ENCODE results near the gene BCL2L13. TPM values are rescaled to one million over a fixed set of nuclear protein-coding genes. Genes with fewer than 3 reads are reported as not detected.
"Not testable (repeated sequence)": the region's sequence is repeated elsewhere in the genome, so short reads cannot be mapped to it uniquely, and the experiment has no call there.

The BCL2L13 gene
- total RNA-seq, 2 donors from 2014 or later: 49.8 to 54.6 TPM

DNA sequence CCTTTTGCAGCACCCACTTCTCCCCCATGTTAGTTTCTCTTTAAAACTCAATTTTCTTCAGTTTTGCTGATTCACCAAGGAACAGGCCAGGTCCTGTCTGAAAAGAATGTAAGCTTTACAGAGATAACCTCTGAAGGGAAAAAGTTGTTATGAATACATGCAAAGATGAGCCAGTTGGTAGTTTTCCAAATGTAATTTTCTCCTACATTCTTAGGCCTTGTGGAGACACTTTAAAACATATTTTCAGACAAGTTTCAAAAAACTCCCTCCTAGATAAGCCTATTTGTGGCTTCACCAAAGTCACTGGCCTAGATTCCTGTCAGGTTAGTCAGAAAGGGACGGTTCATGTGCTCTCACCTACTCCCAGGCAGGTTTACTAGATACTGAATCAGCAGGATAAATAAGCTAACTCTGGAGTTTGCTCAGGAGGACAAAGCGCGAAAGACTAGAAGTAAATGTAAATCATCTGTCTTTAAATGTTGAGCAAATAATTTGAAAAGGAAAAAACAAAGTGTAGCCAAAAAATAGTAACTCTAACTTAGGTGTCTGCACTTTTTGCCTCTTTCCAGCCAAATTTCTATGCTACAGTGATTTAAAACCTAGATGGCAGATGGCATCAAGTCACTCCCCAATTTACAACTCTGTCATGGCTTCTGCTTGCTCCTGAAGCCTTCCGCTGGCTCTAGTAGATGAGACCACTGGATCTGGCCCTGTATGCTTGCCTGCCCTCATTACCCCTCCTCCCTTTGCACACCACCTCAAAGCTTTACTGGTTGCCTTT, 5.2 kb upstream of the BCL2L13 start:
- no peak for DNase-seq
- intact Hi-C loops (cut with DNase I, micrococcal nuclease): no loop called here
- ATAC-seq: peak; percentile 18

DNA sequence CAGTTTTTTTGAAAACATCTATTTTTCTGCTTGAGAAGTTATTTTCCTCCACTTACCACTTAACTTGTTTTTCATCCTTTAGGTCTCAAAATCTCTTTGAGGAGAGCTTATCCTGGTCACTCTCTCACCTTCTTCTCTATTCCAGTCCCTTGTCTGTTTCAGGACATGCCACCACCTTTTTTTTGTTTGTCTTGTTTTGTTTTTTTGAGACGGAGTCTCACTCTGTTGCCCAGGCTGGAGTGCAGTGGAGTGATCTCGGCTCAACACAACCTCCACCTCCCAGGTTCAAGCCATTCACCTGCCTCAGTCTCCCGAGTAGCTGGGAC, 4.6 kb upstream of the BCL2L13 start:
- intact Hi-C loops (cut with DNase I, micrococcal nuclease): no loop called here
- ATAC-seq (no peak), DNase-seq (no peak)

DNA sequence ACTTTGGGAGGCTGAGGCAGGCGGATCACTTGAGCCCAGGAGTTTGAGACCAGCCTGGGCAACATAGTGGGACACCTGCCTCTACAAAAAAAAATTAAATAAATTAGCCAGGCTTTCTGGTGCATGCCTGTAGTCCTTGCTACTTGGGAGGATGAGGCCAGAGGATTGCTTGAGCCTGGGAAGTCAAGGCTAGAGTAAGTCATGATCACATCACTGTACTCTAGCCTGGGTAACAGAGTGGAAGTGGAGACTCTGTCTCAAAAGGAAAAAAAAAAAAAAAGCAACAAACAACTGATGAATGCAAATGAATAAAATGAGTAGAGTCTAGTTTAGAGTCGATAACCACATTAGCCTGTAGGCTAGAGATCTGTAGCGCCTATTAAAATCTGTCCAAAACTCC, 3.9 kb upstream of the BCL2L13 start:
- intact Hi-C loops (cut with DNase I, micrococcal nuclease): no loop called here
- ATAC-seq: no peak

DNA sequence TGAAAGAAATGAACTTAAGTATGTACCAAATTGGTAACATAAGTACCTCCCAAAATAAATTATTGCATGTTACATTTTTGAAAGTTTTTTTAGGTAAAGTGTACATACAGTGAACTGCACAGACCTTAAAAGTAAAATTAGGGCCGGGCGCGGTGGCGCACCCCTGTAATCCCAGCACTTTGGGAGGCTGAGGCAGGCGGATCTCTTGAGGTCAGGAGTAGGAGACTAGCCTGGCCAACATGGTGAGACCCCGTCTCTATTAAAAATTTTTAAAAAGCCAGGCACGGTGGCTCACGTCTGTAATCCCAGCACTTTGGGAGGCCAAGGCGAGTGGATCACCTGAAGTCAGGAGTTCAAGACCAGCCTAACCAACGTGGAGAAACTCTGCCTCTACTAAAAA, 1.7 kb upstream of the BCL2L13 start:
- intact Hi-C loops (cut with DNase I, micrococcal nuclease); ATAC-seq; DNase-seq: not testable (repeated sequence)

More for the DNA sequence above, 3.9 kb upstream of the BCL2L13 start:
- DNase-seq: no peak

DNA sequence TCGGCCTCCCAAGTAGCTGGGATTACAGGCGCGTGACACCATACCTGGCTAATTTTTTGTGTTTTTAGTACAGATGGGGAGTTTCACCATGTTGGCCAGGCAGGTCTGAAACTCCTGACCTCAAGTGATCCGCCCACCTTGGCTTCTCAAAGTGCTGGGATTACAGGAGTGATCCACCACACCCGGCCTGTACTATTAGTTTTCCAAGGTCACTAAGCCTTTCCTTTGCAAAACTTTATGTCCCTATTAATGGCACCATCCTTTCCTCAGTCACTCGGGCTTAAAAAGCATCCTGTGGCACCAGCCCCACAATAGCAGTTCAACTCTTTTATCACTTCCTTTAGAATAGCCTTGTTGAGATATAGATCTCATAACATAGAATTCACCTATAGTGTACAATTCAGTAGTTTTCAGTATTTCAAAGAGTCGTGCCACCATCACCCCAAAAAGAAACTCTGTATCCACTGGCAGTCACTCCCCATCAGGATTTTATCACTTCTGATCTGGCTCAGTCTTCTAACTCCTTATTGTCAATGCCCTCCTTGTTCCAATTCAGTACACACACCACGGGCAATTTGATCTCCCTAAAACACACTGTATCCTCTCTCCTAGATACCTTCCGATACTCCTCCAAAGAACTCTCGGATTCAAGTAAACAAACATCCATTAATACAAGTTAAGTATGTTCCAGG, 921 bp upstream of the BCL2L13 start:
- ATAC-seq (peak; percentile 2), DNase-seq (no peak)
- intact Hi-C loops (cut with DNase I, micrococcal nuclease): no loop called here

DNA sequence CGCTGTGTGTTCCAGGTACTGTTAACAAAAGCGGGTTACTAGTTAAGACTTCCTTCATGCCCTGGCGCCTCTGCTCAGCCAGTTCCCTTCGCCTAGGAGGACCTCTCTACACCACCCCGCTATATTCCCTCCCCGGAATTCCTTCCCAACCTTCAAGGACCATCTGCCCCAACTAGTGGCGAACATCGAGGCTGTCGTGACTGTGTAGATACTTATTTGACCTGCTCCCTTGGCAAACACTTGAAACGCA, 450 bp upstream of the BCL2L13 start:
- ATAC-seq (peak; percentile 46), DNase-seq (no peak)
- intact Hi-C loops (cut with DNase I, micrococcal nuclease): no loop called here

DNA sequence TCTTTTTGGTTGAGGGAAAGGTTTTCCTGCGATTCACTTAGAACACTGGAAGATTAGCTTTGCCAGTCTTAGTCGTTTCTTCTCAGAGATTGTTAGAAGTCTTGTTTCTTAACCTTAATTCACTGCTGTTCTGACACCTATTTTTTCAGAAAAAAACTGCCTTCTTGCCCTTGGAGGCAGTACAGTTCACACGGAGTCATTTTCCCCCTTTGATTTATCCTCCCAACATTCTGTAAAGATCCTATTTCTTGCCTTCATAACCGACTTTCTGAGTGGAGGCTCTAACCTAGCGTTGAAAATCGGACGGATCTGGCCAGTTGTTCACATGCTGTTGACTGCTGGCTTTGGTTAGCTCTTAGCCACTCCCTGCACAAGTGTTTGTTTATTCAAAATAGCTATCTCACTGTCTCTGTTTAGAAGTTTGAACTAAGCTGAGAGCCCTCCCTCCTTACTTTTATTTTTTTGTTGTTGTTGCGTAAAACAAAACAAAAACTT, 737 bp downstream of the BCL2L13 start:
- peak; percentile 69 for ATAC-seq
- peak; percentile 41 to 59 for DNase-seq
- intact Hi-C loops (cut with DNase I, micrococcal nuclease): no loop called here

DNA sequence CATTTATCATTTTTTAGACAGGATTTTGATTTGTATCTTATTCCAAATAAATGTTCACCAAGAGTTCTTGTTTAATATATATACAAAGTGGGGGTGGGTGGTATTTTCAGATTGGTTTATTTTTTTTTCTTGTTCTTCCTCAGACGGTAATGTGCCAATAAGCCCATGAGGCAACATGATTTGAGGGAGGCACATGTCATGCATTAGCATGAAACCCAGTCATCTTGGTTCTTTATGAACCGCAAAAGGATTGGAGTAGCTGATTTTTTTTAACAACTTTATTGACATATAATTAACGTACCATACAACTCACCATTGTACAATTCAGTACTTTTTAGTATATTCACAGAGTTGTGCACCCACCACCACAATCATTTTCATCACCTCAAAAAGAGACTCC, 2.7 kb downstream of the BCL2L13 start:
- no peak for ATAC-seq
- intact Hi-C loops (cut with DNase I, micrococcal nuclease): no loop called here
- DNase-seq: no peak

DNA sequence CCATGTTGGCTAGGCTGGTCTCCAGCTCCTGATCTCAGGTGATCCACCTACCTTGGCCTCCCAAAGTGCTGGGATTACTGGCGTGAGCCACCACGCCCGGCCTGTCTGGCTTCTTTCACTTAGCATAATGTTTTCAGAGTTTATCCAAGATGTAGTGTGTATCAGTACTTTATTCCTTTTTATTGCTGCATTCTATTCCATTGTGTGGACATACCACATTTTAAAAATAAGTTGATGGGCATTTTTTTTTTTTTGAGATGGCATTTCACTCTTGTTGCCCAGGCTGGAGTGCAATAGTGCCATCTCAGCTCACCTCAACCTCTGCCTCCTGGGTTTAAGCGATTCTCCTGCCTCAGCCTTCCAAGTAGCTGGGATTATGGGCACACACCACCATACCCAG, 3.8 kb downstream of the BCL2L13 start:
- DNase-seq; ATAC-seq; intact Hi-C loops (cut with DNase I, micrococcal nuclease): not testable (repeated sequence)

DNA sequence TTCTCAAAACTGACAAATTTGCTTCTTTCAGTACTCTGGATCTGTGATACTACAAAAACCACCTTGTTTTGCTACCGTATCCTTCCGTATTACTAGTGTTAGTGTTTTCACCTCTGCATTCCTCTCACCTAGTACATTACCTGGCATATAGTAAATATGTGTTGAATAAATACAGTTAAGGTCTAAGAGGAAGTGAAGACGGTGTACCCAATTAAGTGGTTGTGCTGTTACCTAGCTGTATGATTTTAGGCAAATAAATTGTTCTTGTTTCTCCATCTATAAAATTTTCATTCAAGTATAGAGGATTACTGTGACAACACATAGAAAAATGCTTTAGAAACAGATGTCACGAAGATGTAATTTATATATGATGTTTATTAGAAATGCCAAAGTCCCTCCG, 8.9 kb downstream of the BCL2L13 start:
- no peak for DNase-seq
- ATAC-seq: no peak
- intact Hi-C loops (cut with DNase I, micrococcal nuclease): no loop called here

DNA sequence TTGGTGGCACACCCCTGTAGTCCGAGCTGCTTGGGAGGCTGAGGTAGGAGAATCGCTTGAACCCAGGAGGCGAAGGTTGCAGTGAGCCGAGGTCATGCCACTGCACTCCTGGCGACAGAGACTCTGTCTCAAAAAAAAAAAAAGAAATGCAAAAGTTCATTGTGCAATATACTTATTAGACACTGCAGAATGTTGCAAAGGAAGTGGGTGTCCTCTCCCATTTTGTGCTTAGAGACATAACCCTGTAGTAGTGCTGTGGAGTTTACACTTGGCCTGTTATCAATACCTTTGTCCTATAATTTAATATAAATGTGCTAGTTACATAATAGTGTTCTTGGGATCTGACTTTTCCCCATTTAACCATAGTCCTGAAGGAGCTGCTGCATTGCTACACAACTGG, 9.4 kb downstream of the BCL2L13 start:
- intact Hi-C loops (cut with DNase I, micrococcal nuclease): no loop called here
- DNase-seq (no peak), ATAC-seq (no peak)

DNA sequence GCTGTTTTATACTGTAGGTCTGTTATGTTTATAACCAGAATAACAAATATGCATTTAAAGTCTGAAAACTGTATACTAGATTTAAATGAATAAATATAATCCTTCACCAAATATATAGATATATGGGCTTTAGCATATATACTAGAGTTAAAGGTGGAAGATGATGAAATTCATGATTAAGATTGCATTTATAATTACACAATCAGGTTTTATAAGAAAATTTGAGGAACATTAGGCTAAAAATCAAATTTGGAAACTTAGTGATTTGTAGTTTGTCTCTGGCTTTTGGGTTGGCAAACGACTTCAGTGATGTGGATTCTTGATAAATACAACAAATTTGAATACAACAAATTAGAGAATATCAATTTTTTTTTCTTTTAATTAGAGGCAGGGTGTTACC, 10.0 kb downstream of the BCL2L13 start:
- intact Hi-C loops (cut with DNase I, micrococcal nuclease): no loop called here
- no peak for ATAC-seq
- DNase-seq: no peak

DNA sequence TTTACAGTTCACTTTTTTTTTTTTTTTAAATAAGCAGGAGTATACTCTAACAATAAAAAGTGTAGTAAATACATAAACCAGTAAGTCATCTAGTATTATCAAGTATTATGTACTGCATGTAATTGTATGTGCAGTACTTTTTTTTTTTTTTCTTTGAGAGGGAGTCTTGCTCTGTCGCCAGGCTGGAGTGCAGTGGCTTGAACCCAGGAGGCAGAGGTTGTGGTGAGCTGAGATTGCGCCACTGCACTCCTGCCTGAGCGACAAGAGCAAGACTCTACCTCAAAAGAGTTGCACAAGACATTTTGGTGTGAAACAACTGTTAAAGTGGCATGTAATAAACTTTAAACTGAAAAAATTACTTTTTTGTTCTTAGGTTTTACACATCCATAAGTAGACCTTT, 16.7 kb downstream of the BCL2L13 start:
- intact Hi-C loops (cut with DNase I, micrococcal nuclease): no loop called here
- DNase-seq (no peak), ATAC-seq (peak; percentile 56)

DNA sequence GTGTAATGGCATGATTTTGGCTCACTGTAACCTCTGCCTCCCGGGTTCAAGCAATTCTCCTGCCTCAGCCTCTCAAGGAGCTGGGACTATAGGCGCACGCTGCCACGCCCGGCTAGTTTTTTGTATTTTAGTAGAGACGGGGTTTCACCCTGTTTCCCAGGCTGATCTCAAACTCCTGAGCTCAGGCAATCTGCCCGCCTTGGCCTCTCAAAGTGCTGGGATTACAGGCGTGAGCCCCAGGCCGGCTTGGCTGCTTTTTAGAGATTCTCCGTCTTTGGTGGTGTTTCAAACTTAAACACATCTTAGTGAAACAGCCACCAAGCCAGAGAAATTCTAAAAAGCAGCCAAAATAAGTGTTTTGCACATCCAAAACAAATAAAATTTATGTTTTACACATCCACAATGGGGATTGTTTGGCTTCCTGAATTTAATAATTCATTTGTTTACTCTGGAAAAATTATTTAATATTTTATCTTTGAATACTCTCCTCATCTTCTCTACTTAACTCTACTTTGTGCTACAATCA, 18.4 kb downstream of the BCL2L13 start:
- ATAC-seq (no peak), DNase-seq (no peak)
- intact Hi-C loops (cut with DNase I, micrococcal nuclease): no loop called here

DNA sequence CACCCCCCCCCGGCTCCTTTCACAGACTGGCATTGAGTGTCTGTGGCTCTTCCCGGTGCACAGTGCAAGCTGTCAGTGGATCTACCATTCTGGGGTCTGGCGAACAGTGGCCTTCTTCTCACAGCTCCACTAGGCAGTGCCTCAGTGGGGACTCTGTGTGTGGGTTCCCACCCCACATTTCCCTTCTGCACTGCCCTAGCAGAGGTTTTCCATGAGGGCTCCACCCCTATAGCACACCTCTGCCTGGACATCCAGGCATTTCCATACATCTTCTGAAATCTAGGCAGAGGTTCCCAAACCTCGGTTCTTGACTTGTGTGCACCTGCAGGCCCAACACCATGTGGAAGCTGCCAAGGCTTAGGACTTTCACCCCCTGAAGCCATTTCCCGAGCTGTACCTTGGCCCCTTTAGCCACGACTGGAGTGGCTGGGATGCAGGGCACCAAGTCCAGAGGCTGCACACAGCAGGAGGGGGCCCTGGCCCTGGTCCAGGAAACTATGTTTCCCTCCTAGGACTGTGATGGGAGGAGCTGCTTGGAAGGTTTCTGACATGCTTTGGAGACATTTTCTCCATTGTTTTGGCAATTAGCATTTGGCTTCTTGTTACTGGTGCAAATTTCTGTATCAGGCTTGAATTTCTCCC, 26.0 kb downstream of the BCL2L13 start:
- intact Hi-C loops (cut with DNase I, micrococcal nuclease): no loop called here
- DNase-seq (no peak), ATAC-seq (no peak)

DNA sequence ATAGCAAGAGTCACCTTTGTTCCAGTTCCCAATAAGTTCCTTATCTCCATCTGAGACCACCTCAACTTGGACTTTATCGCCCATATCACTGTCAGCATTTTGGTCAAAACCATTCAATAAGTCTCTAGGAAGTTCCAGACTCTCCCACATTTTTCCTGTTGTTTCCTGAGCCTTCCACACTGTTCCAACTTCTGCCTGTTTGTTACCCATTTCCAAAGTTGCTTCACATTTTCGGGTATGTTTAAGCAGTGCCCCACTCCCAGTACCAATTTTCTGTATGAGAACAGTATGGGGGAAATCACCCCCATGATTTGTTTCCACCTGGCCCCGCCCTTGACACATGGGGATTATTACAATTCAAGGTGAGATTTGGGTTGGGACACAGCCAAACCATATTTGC, 26.7 kb downstream of the BCL2L13 start:
- DNase-seq (no peak), ATAC-seq (no peak)
- intact Hi-C loops (cut with DNase I, micrococcal nuclease): no loop called here

DNA sequence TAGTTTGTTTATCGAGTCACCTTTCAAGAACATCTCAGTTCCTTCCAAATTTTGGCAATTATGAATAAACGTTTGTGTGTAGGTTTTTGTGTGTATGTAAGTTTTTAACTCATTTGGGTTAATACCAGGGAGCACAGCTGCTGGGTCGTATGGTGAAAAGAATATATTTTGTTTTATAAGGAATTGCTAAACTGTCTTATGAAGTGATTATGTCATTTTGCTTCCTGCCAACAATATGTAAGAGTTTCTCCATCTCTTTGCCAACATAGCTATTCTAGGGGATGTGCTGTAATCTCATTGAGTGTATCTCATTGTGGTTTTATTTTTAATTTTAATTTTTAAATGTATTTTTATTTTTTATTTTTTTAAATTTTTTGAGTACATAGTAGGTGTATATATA, 27.3 kb downstream of the BCL2L13 start:
- no peak for ATAC-seq
- no peak for DNase-seq
- intact Hi-C loops (cut with DNase I, micrococcal nuclease): no loop called here

DNA sequence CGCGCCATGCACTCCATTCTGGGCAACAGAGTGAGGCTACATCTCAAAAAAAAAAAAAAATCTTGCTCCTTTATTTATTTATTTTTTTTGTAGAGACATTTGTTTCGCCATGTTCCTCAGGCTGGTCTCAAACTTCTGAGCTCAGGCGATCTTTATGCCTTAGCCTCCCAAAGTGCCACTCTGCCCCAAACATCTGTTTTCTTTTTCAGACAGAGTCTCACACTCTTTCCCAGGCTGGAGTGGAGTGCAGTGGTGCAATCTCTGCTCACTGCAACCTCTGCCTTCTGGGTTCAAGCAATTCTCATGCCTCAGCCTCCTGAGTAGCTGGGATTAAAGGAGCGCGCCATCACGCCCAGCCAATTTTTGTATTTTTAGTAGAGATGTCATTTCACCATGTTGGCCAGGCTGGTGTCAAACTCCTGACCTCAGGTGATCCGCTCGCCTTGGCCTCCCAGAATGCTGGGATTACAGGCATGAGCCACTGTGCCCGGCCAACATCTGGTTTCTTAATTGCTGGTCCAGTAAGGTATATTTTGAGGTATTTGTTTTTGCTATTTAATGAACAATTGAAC, 33.0 kb downstream of the BCL2L13 start:
- ATAC-seq; intact Hi-C loops (cut with DNase I, micrococcal nuclease); DNase-seq: not testable (repeated sequence)

DNA sequence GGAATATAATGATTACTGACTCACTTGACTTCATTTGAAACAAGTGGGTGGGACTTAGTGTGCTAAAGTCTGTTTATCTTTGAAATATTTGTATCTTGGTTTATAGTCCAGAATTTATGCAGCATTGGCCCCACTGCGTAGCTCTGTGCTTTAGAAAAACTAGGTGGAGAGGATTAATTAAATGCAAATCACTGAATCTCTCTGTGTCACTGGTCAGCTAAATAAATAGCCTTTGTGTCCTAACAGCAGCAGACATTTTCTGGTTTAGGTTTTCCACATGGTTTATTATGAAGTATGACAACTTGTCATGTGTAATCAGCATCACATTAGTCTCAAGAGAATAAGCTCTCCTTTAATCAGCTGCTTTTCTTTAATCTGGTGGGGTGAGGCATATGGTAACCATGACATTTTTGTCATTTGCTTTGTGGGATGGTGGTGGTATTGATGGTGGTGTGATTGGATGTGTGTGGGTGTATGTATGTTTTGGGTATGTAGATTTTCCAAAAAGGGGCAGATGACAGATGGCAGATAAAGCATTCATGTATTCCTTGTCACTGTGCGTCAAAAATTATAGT, 33.9 kb downstream of the BCL2L13 start:
- peak; percentile 52 for ATAC-seq
- DNase-seq: no peak

More for the DNA sequence above, 33.9 kb downstream of the BCL2L13 start:
- intact Hi-C loops (cut with DNase I, micrococcal nuclease): no loop called here

All from left colon (tissue), 2 donors.